Measurements from ENCODE around the gene DPP10.
"Not testable (repeated sequence)": the region's sequence is repeated elsewhere in the genome, so short reads cannot be mapped to it uniquely, and the experiment has no call there.

Gene DPP10

GRCh38 chr2:115396579-115396978, 954.1 kb downstream of the DPP10 start:
- no peak for DNase-seq (ENCODE audit: low read depth)
- H3K4me3 ChIP-seq (replicated peaks; ENCODE audit: low read depth, low read length), result no peak overlapping the region
- no peak for TF ChIP-seq CTCF (IDR thresholded peaks at IDR 0.05; ENCODE audit: low read length, missing control alignments)

GRCh38 chr2:115400940-115401339, 958.5 kb downstream of the DPP10 start:
- no peak for TF ChIP-seq CTCF (IDR thresholded peaks at IDR 0.05; ENCODE audit: low read length, missing control alignments)
- DNase-seq (ENCODE audit: low read depth), result no peak
- no peak overlapping the region for H3K4me3 ChIP-seq (replicated peaks; ENCODE audit: low read depth, low read length)

GRCh38 chr2:115412501-115412900, 970.1 kb downstream of the DPP10 start:
- peak; percentile 45 for DNase-seq (ENCODE audit: low read depth)
- H3K4me3 ChIP-seq (replicated peaks; ENCODE audit: low read depth, low read length), result no peak overlapping the region
- no peak for TF ChIP-seq CTCF (IDR thresholded peaks at IDR 0.05; ENCODE audit: low read length, missing control alignments)

GRCh38 chr2:115413791-115414190, 971.4 kb downstream of the DPP10 start:
- peak; percentile 32 for DNase-seq (ENCODE audit: low read depth)
- H3K4me3 ChIP-seq (replicated peaks; ENCODE audit: low read depth, low read length), result no peak overlapping the region
- TF ChIP-seq CTCF (IDR thresholded peaks at IDR 0.05; ENCODE audit: low read length, missing control alignments), result no peak

- no peak for TF ChIP-seq CTCF (IDR thresholded peaks at IDR 0.05; ENCODE audit: low read length, missing control alignments)
- no peak overlapping the region for H3K4me3 ChIP-seq (replicated peaks; ENCODE audit: low read depth, low read length)
- peak; percentile 75 for DNase-seq (ENCODE audit: low read depth)
Measured at GRCh38 chr2:115414466-115414865, 972.0 kb downstream of the DPP10 start.

GRCh38 chr2:115422004-115422634, 979.7 kb downstream of the DPP10 start:
- no peak for DNase-seq (ENCODE audit: low read depth)
- H3K4me3 ChIP-seq (replicated peaks; ENCODE audit: low read depth, low read length), result no peak overlapping the region
- no peak for TF ChIP-seq CTCF (IDR thresholded peaks at IDR 0.05; ENCODE audit: low read length, missing control alignments)

GRCh38 chr2:115427436-115427835, 985.0 kb downstream of the DPP10 start:
- no peak for TF ChIP-seq CTCF (IDR thresholded peaks at IDR 0.05; ENCODE audit: low read length, missing control alignments)
- no peak for DNase-seq (ENCODE audit: low read depth)
- no peak overlapping the region for H3K4me3 ChIP-seq (replicated peaks; ENCODE audit: low read depth, low read length)

- H3K4me3 ChIP-seq (replicated peaks; ENCODE audit: low read depth, low read length); DNase-seq (ENCODE audit: low read depth): not testable (repeated sequence)
Measured at GRCh38 chr2:115440746-115441145, 998.3 kb downstream of the DPP10 start.
